Smooth muscle cell (in vitro differentiated cells): Measurements from ENCODE around the gene ABLIM1. TPM values are rescaled to one million over a fixed set of nuclear protein-coding genes. Genes with fewer than 3 reads are reported as not detected.

Experiments
- DNase-seq: peaks from one replicate; lab custom pipeline; 2025; ENCODE audit not compliant: unreplicated experiment; lab: John Stamatoyannopoulos, UW
- H2AFZ ChIP-seq: fragments of 200-600 bp; sonication (generic); 2 replicates; pipeline ENCODE4 v1.6.0; 2016; ENCODE audit warnings: antibody characterized with exemption, low read depth, mild to moderate bottlenecking
- H3F3A ChIP-seq: fragments of 200-600 bp; sonication (generic); 2 replicates; pipeline ENCODE4 v1.6.0; 2017; ENCODE audit warnings: antibody characterized with exemption, low read depth
- H3K27ac ChIP-seq: fragments of 200-600 bp; sonication (generic); 2 replicates; pipeline ENCODE4 v1.5.1; 2016; ENCODE audit warnings: low read depth, mild to moderate bottlenecking
- H3K27me3 ChIP-seq: fragments of 200-600 bp; sonication (generic); 2 replicates; pipeline ENCODE4 v1.6.1; 2016; ENCODE audit warnings: low read depth, mild to moderate bottlenecking
- H3K36me3 ChIP-seq: fragments of 200-600 bp; sonication (generic); 2 replicates; pipeline ENCODE4 v1.5.1; 2016; ENCODE audit warnings: low read depth
- H3K4me1 ChIP-seq: fragments of 200-600 bp; sonication (generic); 2 replicates; pipeline ENCODE4 v1.5.1; 2016; ENCODE audit warnings: low read depth
- H3K4me2 ChIP-seq: fragments of 200-600 bp; sonication (generic); 2 replicates; pipeline ENCODE4 v1.6.0; 2016; ENCODE audit warnings: mild to moderate bottlenecking
- H3K4me3 ChIP-seq: fragments of 200-600 bp; sonication (generic); 2 replicates; pipeline ENCODE4 v1.5.1; 2016; ENCODE audit warnings: mild to moderate bottlenecking
- H3K79me2 ChIP-seq: fragments of 200-600 bp; sonication (generic); 2 replicates; pipeline ENCODE4 v1.6.0; 2016; ENCODE audit warnings: low read depth, mild to moderate bottlenecking
- H3K9ac ChIP-seq: fragments of 200-600 bp; sonication (generic); 2 replicates; pipeline ENCODE4 v1.6.0; 2016; ENCODE audit warnings: low read depth
- H3K9me3 ChIP-seq: fragments of 200-600 bp; sonication (generic); replicated peaks from 2 replicates; pipeline ENCODE4 v1.5.1; 2016; ENCODE audit warnings: low read depth
- H4K20me1 ChIP-seq: fragments of 200-600 bp; sonication (generic); 2 replicates; pipeline ENCODE4 v1.6.0; 2016; ENCODE audit warnings: low read depth
- WGBS: methylation state at CpG from one replicate; pipeline ENCODE4 v1.1.7; 2016; ENCODE audit warnings: low lambda C conversion rate; 5-methylcytosine and 5-hydroxymethylcytosine counted together
- polyA plus RNA-seq: library from polyadenylated mRNA; unstranded; fragments of >200 nt; fragmentation: Nextera tagmentation; extraction: Ambion mirVana; gene quantifications from 2 replicates; pipeline ENCODE4 v1.2.1, GENCODE V29; 2016
- total RNA-seq: library from RNA; depleted of rRNA; stranded (reverse); fragments of >200 nt; gene quantifications from 2 replicates; pipeline ENCODE4 v1.2.3, GENCODE V29; 2014
- TF ChIP-seq, protein P1 (sequence below): fragments of 200-600 bp; sonication (generic); IDR thresholded peaks from 2 replicates; pipeline ENCODE4 v1.5.1; 2017; ENCODE audit warnings: borderline replicate concordance, mild to moderate bottlenecking, antibody characterized with exemption; ENCODE audit not compliant: insufficient read depth, poor library complexity, severe bottlenecking

ABLIM1 gene
- total and polyA plus RNA-seq, 2 experiments from 2014 or later: 1.6 to 17.6 TPM

DNA sequence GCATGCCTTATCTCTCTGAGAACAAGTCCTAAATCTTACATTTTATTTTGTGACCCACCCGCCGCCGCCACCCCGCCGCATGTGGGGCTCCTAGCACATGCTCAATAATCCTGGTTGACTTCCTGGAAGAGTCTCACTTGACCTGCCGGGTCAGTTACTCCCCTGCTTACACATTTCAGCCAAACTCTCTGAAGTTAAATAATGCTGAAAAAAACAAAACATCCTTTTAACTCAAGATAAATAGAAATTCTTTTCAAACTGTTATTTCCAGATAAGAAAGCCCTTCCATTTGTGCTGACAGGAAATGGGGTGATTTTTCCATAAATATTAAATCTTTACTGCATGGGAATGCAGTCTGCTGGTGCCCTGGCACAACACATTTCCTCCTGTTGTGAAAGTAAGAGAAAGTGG lies 123.5 kb downstream of the ABLIM1 start:
- H3K27ac ChIP-seq: no peak overlapping the region
- H3K4me3 ChIP-seq: no peak overlapping the region
- H3K27me3 ChIP-seq: no peaks in the 10 kb centered on the region
- no peaks in the 10 kb centered on the region for H4K20me1 ChIP-seq
- no peak overlapping the region for H2AFZ ChIP-seq
- no peaks in the 10 kb centered on the region for H3K36me3 ChIP-seq
- H3K79me2 ChIP-seq: no peaks in the 10 kb centered on the region
- no peak overlapping the region for H3K4me2 ChIP-seq
- no peak overlapping the region for H3K9ac ChIP-seq
- H3K4me1 ChIP-seq: peaks cover 10% of the 10 kb centered on the region
- DNase-seq: no peak
- 86% methylated on average over 6 of the region's 6 CpGs for WGBS
- no peaks in the 10 kb centered on the region for H3K9me3 ChIP-seq
- no peaks in the 10 kb centered on the region for H3F3A ChIP-seq
- TF ChIP-seq, protein P1, sequence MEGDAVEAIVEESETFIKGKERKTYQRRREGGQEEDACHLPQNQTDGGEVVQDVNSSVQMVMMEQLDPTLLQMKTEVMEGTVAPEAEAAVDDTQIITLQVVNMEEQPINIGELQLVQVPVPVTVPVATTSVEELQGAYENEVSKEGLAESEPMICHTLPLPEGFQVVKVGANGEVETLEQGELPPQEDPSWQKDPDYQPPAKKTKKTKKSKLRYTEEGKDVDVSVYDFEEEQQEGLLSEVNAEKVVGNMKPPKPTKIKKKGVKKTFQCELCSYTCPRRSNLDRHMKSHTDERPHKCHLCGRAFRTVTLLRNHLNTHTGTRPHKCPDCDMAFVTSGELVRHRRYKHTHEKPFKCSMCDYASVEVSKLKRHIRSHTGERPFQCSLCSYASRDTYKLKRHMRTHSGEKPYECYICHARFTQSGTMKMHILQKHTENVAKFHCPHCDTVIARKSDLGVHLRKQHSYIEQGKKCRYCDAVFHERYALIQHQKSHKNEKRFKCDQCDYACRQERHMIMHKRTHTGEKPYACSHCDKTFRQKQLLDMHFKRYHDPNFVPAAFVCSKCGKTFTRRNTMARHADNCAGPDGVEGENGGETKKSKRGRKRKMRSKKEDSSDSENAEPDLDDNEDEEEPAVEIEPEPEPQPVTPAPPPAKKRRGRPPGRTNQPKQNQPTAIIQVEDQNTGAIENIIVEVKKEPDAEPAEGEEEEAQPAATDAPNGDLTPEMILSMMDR: no peak

- no peaks in the 10 kb centered on the region for H3F3A ChIP-seq
- H3K79me2 ChIP-seq: no peaks in the 10 kb centered on the region
- peaks cover 3% of the 10 kb centered on the region for H3K4me1 ChIP-seq
- no peak overlapping the region for H3K4me2 ChIP-seq
- no peak overlapping the region for H2AFZ ChIP-seq
- H4K20me1 ChIP-seq: no peaks in the 10 kb centered on the region
- TF ChIP-seq, protein P1: no peak
- H3K36me3 ChIP-seq: no peaks in the 10 kb centered on the region
- H3K9me3 ChIP-seq: no peaks in the 10 kb centered on the region
- H3K4me3 ChIP-seq: no peak overlapping the region
- no peak overlapping the region for H3K27ac ChIP-seq
- H3K27me3 ChIP-seq: no peaks in the 10 kb centered on the region
- 97% methylated on average over 5 of the region's 5 CpGs for WGBS
- H3K9ac ChIP-seq: no peak overlapping the region
- DNase-seq: no peak
Measured at GRCh38 chr10:114532226-114532625, 125.8 kb downstream of the ABLIM1 start.

DNA sequence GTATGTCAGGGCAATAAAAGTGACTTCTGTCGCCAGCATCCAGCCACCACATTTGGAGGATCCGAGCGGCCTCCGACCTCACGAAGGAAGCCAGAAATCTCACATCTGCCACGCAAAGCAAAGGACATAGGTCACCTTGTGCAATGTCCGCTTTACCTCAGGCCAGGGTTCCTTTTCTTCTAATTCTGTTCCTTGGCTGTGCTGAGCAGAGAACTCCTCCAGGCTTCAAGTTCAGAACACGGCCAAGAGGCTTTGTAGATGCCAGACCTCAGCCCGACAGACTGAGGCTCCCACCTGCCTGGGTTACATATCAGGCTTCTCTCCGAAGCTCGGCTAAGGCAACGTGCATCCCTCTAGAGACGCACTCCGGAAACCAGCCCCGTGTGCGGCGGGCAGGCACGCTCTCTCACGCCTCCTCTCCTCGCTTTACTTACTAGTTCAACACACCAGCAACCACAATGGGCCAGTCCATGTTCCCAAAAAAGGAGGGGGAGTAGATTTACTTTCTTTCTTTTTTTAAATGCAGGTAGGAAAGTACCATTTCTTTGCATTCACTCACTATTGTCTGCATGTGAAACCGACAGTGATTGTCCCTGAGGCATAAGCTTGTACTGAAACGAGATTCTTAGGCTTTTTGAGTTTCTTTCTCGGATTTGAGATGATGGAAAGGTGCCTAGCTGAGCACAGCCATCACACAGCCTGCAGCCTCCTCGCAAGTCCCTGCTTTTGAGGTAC lies 131.4 kb downstream of the ABLIM1 start:
- H3K27ac ChIP-seq: no peak overlapping the region
- DNase-seq: no peak
- H3K4me3 ChIP-seq: peak overlapping the region; percentile 43

More for the DNA sequence above, 131.4 kb downstream of the ABLIM1 start:
- TF ChIP-seq, protein P1: no peak
- no peaks in the 10 kb centered on the region for H3K9me3 ChIP-seq
- H3K79me2 ChIP-seq: no peaks in the 10 kb centered on the region
- H3K36me3 ChIP-seq: no peaks in the 10 kb centered on the region
- H3K27me3 ChIP-seq: no peaks in the 10 kb centered on the region
- peaks cover 33% of the 10 kb centered on the region for H3K4me1 ChIP-seq
- 7% methylated on average over 24 of the region's 24 CpGs for WGBS
- H4K20me1 ChIP-seq: no peaks in the 10 kb centered on the region
- H2AFZ ChIP-seq: peak overlapping the region; percentile 49
- H3K4me2 ChIP-seq: peak overlapping the region; percentile 83
- H3K9ac ChIP-seq: peak overlapping the region; percentile 20
- H3F3A ChIP-seq: no peaks in the 10 kb centered on the region
